ENCODE measurements around the gene HS3ST3A1. TPM values are rescaled to one million over a fixed set of nuclear protein-coding genes. Genes with fewer than 3 reads are reported as not detected.

Gene HS3ST3A1
- polyA plus RNA-seq, 3 donors: 0.20 TPM; not detected in 2

GRCh38 chr17:13581925-13582324 is 19.8 kb downstream of the HS3ST3A1 start:
- no peaks in the 10 kb centered on the region for H3K36me3 ChIP-seq (replicated peaks in 1 of 2; ENCODE audit: control insufficient read depth in 1 of 2, insufficient read depth in 2 of 2, low read length in 2 of 2)
- H3K4me3 ChIP-seq (replicated peaks in 1 of 3; ENCODE audit: low read depth in 2 of 3, low read length in 3 of 3): no peak overlapping the region
- H3K27me3 Mint-ChIP-seq (ENCODE audit: low read depth in 3 of 3): peaks cover 1 to 6% (median 2%) of the 10 kb centered on the region in 3 donors
- TF ChIP-seq CTCF (IDR thresholded peaks at IDR 0.05): no peak
- no peaks in the 10 kb centered on the region for H3K27me3 ChIP-seq (ENCODE audit: control insufficient read depth in 2 of 2, insufficient read depth in 2 of 2, low read length in 2 of 2)
- H2AFZ ChIP-seq (ENCODE audit: insufficient read depth, low read depth, low read length, poor library complexity, severe bottlenecking): no peak overlapping the region
- no peaks in the 10 kb centered on the region for H3K4me1 Mint-ChIP-seq
- no peaks in the 10 kb centered on the region for H4K20me1 ChIP-seq (ENCODE audit: insufficient read depth, low read length)
- no peaks in the 10 kb centered on the region for H3K36me3 Mint-ChIP-seq
- WGBS (ENCODE audit: insufficient coverage): no CpG with 5 or more reads among the region's 3 CpGs
- no peak overlapping the region for H3K4me2 ChIP-seq (replicated peaks; ENCODE audit: extremely low read depth, low read length, poor library complexity, severe bottlenecking)
- peaks cover 2 to 11% (median 3%) of the 10 kb centered on the region in 7 donors for H3K9me3 Mint-ChIP-seq
- no peak overlapping the region for H3K9ac ChIP-seq (ENCODE audit: insufficient read depth, low read length, poor library complexity, severe bottlenecking)
- H3K27ac ChIP-seq (ENCODE audit: low read depth in 1 of 2, low read length in 2 of 2): no peak overlapping the region
- H3K9me3 ChIP-seq (replicated peaks in 1 of 2; ENCODE audit: control insufficient read depth in 1 of 2, insufficient read depth in 1 of 2, low read length in 2 of 2): no peaks in the 10 kb centered on the region
- intact Hi-C loops (cut with micrococcal nuclease): no loop called here
- no peaks in the 10 kb centered on the region for H3K79me2 ChIP-seq (ENCODE audit: insufficient read depth, low read length)
- DNase-seq: no peak
- H3K4me3 Mint-ChIP-seq: no peak overlapping the region
- no peaks in the 10 kb centered on the region for H3K4me1 ChIP-seq (ENCODE audit: control insufficient read depth in 1 of 2, insufficient read depth in 2 of 2, low read length in 2 of 2)
- no peak overlapping the region for H3K27ac Mint-ChIP-seq

GRCh38 chr17:13580790-13581189 is 20.9 kb downstream of the HS3ST3A1 start:
- no peak overlapping the region for H3K4me3 Mint-ChIP-seq
- no peak overlapping the region for H3K27ac ChIP-seq (ENCODE audit: low read depth in 1 of 2, low read length in 2 of 2)

More at GRCh38 chr17:13580790-13581189, 20.9 kb downstream of the HS3ST3A1 start:
- no peaks in the 10 kb centered on the region for H4K20me1 ChIP-seq (ENCODE audit: insufficient read depth, low read length)
- no peaks in the 10 kb centered on the region for H3K36me3 ChIP-seq (replicated peaks in 1 of 2; ENCODE audit: control insufficient read depth in 1 of 2, insufficient read depth in 2 of 2, low read length in 2 of 2)
- H3K27me3 Mint-ChIP-seq (ENCODE audit: low read depth in 3 of 3): peaks cover 0 to 4% (median 4%) of the 10 kb centered on the region in 3 donors
- H3K27ac Mint-ChIP-seq: peak overlapping the region in 2 of 7 donors; percentile 42 to 83
- H3K4me1 ChIP-seq (ENCODE audit: control insufficient read depth in 1 of 2, insufficient read depth in 2 of 2, low read length in 2 of 2): no peaks in the 10 kb centered on the region
- no peak overlapping the region for H2AFZ ChIP-seq (ENCODE audit: insufficient read depth, low read depth, low read length, poor library complexity, severe bottlenecking)
- H3K27me3 ChIP-seq (ENCODE audit: control insufficient read depth in 2 of 2, insufficient read depth in 2 of 2, low read length in 2 of 2): no peaks in the 10 kb centered on the region
- no peaks in the 10 kb centered on the region for H3K36me3 Mint-ChIP-seq
- H3K9ac ChIP-seq (ENCODE audit: insufficient read depth, low read length, poor library complexity, severe bottlenecking): no peak overlapping the region
- WGBS (ENCODE audit: insufficient coverage): 100% methylated on average over 1 of the region's 8 CpGs
- TF ChIP-seq CTCF (IDR thresholded peaks at IDR 0.05): no peak
- no peaks in the 10 kb centered on the region for H3K79me2 ChIP-seq (ENCODE audit: insufficient read depth, low read length)
- peaks cover 2 to 9% (median 4%) of the 10 kb centered on the region in 7 donors for H3K9me3 Mint-ChIP-seq
- no peak overlapping the region for H3K4me2 ChIP-seq (replicated peaks; ENCODE audit: extremely low read depth, low read length, poor library complexity, severe bottlenecking)
- H3K4me1 Mint-ChIP-seq: no peaks in the 10 kb centered on the region
- H3K4me3 ChIP-seq (replicated peaks in 1 of 3; ENCODE audit: low read depth in 2 of 3, low read length in 3 of 3): no peak overlapping the region
- DNase-seq: no peak
- H3K9me3 ChIP-seq (replicated peaks in 1 of 2; ENCODE audit: control insufficient read depth in 1 of 2, insufficient read depth in 1 of 2, low read length in 2 of 2): no peaks in the 10 kb centered on the region
- intact Hi-C loops (cut with micrococcal nuclease): no loop called here

Measured in CD14-positive monocyte (primary cell).